T-helper 1 cell treated with Interleukin-12 subunit alpha and Interleukin-12 subunit beta and Interleukin-4 antibody, amounts not matched to agents 30 μg/mL and 1 μg/mL, for 36 hours (primary cell): Measurements from ENCODE around the gene MBTPS1.

Source experiments
- H3K27ac Mint-ChIP-seq: one replicate; pipeline ENCODE4 v1.8.0; 2021; ENCODE audit warnings: mild to moderate bottlenecking, mixed read lengths
- H3K27me3 Mint-ChIP-seq: one replicate; pipeline ENCODE4 v1.8.0; 2021; ENCODE audit warnings: low read depth, mixed read lengths
- H3K36me3 Mint-ChIP-seq: one replicate; pipeline ENCODE4 v1.8.0; 2021; ENCODE audit warnings: low read depth, mixed read lengths
- H3K4me1 Mint-ChIP-seq: one replicate; pipeline ENCODE4 v1.8.0; 2021; ENCODE audit warnings: low read depth, mixed read lengths
- H3K4me3 Mint-ChIP-seq: one replicate; pipeline ENCODE4 v1.8.0; 2021; ENCODE audit warnings: mild to moderate bottlenecking, moderate library complexity, mixed read lengths
- H3K9me3 Mint-ChIP-seq: one replicate; pipeline ENCODE4 v1.8.0; 2021; ENCODE audit warnings: mixed read lengths

The MBTPS1 gene

GRCh38 chr16:84063980-84064379, 52.8 kb downstream of the MBTPS1 start:
- no peaks in the 10 kb centered on the region for H3K9me3 Mint-ChIP-seq
- no peak overlapping the region for H3K27ac Mint-ChIP-seq
- peaks cover 32% of the 10 kb centered on the region for H3K36me3 Mint-ChIP-seq
- H3K27me3 Mint-ChIP-seq = no peaks in the 10 kb centered on the region
- no peak overlapping the region for H3K4me3 Mint-ChIP-seq
- H3K4me1 Mint-ChIP-seq = peaks cover 3% of the 10 kb centered on the region

DNA sequence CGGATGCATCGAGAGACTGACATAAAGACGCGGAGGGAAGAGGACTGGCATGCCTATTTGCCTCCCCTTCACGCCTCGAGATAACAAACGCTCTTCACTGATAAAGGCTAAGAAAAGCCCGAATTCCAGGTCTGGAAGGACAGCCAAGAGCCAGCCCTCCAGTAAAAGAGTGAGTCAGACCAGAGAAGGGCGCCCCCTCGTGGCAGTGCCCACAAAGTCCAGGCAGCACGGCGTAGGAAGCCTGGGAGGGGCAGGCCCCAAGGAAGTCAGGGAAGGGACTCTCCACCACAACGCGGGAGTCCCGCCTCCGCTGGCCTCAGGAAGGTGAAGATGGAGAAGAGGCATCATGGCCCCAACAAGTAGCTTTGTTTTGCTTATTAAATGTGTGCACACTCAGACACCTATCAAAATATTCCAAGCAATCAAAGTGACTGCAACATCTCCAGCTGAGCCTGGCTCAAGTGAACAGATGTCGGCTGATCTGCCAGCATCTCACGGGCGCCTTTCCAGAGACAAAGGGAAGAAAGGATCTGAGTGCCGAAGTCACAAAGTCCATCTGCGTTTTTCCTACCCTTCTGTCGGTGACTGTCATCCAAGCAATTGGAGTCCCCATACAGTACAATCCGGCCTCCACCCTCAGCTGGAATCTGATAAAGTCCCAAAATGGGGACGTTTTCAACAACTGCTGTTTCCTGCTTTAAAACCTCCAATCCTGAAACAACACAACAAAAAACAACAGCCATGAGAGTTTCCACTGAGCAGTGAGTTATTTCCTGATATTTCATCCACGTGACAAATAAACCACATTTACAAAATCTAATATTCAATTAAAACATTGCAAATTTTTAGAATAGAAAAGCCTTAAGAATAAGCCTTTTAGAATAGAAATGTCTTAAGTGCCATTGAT, 53.8 kb downstream of the MBTPS1 start:
- Mint-ChIP-seq H3K4me1 (peaks cover 3% of the 10 kb centered on the region), H3K4me3 (no peak overlapping the region), H3K27ac (no peak overlapping the region), H3K36me3 (peaks cover 30% of the 10 kb centered on the region), H3K9me3 (no peaks in the 10 kb centered on the region), H3K27me3 (no peaks in the 10 kb centered on the region)

DNA sequence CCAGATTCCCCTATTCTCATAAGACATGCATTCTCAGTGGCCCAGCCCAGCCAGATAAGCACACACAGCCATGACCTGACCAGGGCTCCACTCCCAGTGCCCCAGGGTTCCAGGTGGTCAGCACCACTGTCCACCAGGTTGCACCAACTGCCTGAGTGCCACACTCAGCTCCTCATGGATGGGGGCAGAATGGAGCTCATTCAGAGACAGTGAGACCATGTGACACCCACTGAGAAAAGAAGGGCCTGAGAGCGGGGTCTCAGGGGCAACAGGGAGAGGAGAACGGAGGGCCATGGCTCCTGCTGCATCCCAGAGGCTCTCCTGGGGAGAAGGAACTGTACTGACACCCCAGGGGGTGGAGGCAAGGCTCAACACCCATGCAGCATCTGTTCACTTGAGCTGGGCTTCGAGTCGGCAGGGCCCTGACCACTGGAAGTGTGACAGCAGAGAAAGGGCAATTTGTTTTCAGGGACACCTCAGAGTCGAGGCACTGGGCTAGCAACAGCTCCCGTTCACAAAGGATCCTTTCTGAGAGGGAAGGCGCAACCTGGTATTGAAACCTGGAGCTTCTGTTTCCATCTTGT, 55.4 kb downstream of the MBTPS1 start:
- H3K27me3 Mint-ChIP-seq = no peaks in the 10 kb centered on the region
- peaks cover 30% of the 10 kb centered on the region for H3K36me3 Mint-ChIP-seq
- no peak overlapping the region for H3K27ac Mint-ChIP-seq
- peaks cover 3% of the 10 kb centered on the region for H3K4me1 Mint-ChIP-seq
- H3K9me3 Mint-ChIP-seq = no peaks in the 10 kb centered on the region
- no peak overlapping the region for H3K4me3 Mint-ChIP-seq

DNA sequence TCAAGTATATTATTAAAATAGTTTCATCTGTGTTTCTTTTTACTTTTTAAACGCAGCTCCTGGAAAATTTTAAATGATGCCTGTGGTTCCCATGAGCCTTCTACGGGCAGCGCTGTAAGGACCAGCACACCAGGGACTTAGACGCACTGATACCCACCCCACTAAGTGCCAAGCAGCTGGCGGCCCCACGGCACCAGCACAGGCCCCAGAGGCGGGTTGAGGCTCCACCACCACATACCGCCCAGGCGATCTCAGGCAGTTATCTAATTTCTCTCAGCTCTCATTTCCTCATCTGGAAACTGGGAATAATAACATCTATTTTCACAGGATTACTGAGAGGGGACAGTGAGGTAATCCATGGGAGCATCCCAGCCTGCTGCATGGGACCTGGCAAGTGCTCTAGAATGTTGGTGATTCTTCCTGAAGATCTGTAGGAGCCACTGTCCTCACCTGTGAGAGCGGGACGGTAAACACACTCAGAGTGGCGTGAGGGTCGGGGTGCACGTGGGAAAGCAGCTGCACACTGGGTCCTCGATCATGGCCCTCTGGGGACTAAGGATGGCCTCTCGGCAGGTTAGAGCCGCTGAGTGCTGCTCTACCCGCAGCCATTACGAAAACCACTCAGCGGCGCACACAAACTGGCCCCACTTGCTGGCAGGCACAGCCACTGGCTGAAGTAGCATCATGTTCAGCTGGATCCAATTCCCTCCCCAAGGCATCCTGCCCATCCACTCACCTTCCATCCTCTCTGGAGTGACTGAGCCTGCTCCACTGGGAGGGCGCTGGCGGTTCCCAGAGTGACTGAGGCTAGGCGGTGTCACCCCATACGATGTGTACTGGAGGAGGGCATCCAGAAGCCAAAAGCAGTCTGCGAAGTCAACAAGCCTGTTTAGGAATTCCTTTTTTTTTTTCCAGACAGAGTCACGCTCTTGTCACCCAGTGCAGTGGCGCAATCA, 56.5 kb downstream of the MBTPS1 start:
- Mint-ChIP-seq H3K27me3 (no peaks in the 10 kb centered on the region), H3K27ac (no peak overlapping the region), H3K9me3 (no peaks in the 10 kb centered on the region), H3K36me3 (peaks cover 24% of the 10 kb centered on the region), H3K4me3 (no peak overlapping the region), H3K4me1 (peaks cover 3% of the 10 kb centered on the region)

DNA sequence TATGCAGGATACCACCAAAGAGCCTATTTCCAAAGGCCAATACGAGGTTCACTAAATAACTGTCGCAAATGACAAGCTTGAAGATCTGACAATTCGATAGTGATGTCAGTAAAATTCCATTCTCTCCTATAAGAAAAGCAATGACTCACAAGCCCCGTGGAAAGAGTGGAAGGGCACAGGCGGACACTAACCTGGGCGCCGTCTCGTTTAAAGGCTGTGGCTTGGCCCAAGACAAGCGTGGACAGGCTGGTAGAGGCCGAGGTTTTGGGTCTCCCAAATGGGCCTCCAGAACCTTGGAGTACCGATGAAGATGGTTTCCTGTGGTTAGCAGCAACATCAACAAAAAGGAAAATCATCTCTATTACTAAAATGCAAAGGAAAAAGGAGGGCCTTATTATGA, 57.6 kb downstream of the MBTPS1 start:
- no peak overlapping the region for H3K27ac Mint-ChIP-seq
- H3K4me3 Mint-ChIP-seq = no peak overlapping the region
- H3K27me3 Mint-ChIP-seq = no peaks in the 10 kb centered on the region
- H3K4me1 Mint-ChIP-seq = peaks cover 3% of the 10 kb centered on the region
- no peaks in the 10 kb centered on the region for H3K9me3 Mint-ChIP-seq
- peaks cover 22% of the 10 kb centered on the region for H3K36me3 Mint-ChIP-seq

- H3K4me1 Mint-ChIP-seq = peaks cover 3% of the 10 kb centered on the region
- H3K36me3 Mint-ChIP-seq = peaks cover 23% of the 10 kb centered on the region
- no peak overlapping the region for H3K27ac Mint-ChIP-seq
- H3K9me3 Mint-ChIP-seq = no peaks in the 10 kb centered on the region
- H3K4me3 Mint-ChIP-seq = no peak overlapping the region
- H3K27me3 Mint-ChIP-seq = no peaks in the 10 kb centered on the region
Measured at GRCh38 chr16:84058664-84059063, 58.1 kb downstream of the MBTPS1 start.

GRCh38 chr16:84058211-84058610, 58.5 kb downstream of the MBTPS1 start:
- Mint-ChIP-seq H3K27ac (no peak overlapping the region), H3K27me3 (no peaks in the 10 kb centered on the region), H3K9me3 (no peaks in the 10 kb centered on the region), H3K4me3 (no peak overlapping the region), H3K4me1 (peaks cover 3% of the 10 kb centered on the region), H3K36me3 (peaks cover 23% of the 10 kb centered on the region)

- no peak overlapping the region for H3K27ac Mint-ChIP-seq
- H3K4me1 Mint-ChIP-seq = no peaks in the 10 kb centered on the region
- H3K36me3 Mint-ChIP-seq = peaks cover 25% of the 10 kb centered on the region
- no peaks in the 10 kb centered on the region for H3K9me3 Mint-ChIP-seq
- no peaks in the 10 kb centered on the region for H3K27me3 Mint-ChIP-seq
- no peak overlapping the region for H3K4me3 Mint-ChIP-seq
Measured at GRCh38 chr16:84056933-84057332, 59.8 kb downstream of the MBTPS1 start.

DNA sequence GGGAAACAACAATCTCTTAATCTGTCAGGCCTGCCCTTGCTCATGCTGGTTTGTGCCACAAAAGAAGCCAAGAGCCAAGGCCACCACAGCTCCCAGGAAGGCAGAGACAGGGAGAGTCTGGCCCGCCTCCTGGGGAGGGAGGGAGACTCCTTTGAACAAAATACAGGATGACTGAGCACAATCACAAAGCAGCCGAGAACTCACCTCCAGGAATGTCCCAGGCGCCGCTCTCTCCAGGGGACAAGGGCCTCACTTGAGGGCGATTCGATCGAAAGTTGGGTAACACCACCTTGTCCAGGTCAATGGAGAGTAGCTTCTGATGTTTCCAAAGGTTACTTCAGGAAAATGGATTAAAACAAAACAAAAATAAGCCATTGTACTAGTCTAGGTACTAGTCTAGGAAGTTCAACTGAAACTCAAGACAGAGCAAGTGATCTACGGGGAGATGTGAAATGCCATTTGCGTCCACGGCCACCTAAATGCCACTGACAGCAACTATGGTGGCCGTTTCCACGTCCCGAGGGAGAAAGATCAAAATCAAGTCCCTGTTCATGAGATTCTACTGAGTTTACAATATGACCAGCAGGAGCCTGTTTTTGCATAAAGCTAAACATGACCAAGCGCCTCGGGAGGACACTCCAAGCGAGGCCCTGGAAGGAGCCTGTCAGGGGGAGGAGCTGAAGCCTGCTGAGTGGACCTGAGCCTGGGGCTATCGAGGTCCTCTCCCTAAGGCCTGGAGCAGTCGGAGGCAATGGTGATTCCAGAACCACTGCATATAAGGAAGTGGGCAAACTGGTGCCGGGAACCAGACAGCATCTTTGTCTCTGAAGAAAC, 60.7 kb downstream of the MBTPS1 start:
- H3K4me3 Mint-ChIP-seq = no peak overlapping the region
- no peaks in the 10 kb centered on the region for H3K27me3 Mint-ChIP-seq
- H3K9me3 Mint-ChIP-seq = no peaks in the 10 kb centered on the region
- H3K27ac Mint-ChIP-seq = no peak overlapping the region
- no peaks in the 10 kb centered on the region for H3K4me1 Mint-ChIP-seq
- peaks cover 25% of the 10 kb centered on the region for H3K36me3 Mint-ChIP-seq

DNA sequence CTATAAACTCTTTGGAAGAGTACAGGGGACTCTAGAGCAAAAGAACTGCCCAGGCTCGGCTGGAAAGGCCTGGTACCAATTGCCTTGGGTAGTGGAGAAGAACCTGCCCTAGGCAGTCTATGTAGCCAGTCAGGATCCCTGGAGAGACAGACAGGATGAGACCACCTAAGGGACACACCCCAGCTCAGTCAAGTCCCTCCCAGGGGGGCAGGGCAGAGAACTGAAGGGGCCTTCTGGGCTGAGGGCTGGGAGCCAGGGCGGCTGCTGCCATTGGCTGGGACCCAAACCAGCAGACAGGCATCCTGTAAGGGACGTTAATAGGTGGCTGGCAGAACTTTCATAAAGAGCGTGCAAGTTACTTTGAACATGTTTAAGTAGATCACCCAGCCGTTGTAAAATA, 61.4 kb downstream of the MBTPS1 start:
- Mint-ChIP-seq H3K27me3 (no peaks in the 10 kb centered on the region), H3K27ac (no peak overlapping the region), H3K4me3 (no peak overlapping the region), H3K4me1 (no peaks in the 10 kb centered on the region), H3K9me3 (no peaks in the 10 kb centered on the region), H3K36me3 (peaks cover 25% of the 10 kb centered on the region)

- H3K27me3 Mint-ChIP-seq = no peaks in the 10 kb centered on the region
- peaks cover 25% of the 10 kb centered on the region for H3K36me3 Mint-ChIP-seq
- no peaks in the 10 kb centered on the region for H3K9me3 Mint-ChIP-seq
- H3K4me1 Mint-ChIP-seq = no peaks in the 10 kb centered on the region
- no peak overlapping the region for H3K4me3 Mint-ChIP-seq
- H3K27ac Mint-ChIP-seq = no peak overlapping the region
Measured at GRCh38 chr16:84054916-84055315, 61.8 kb downstream of the MBTPS1 start.

- Mint-ChIP-seq H3K9me3 (no peaks in the 10 kb centered on the region), H3K4me3 (no peak overlapping the region), H3K27me3 (no peaks in the 10 kb centered on the region), H3K27ac (no peak overlapping the region), H3K4me1 (no peaks in the 10 kb centered on the region), H3K36me3 (peaks cover 25% of the 10 kb centered on the region)
Measured at GRCh38 chr16:84054271-84054670, 62.5 kb downstream of the MBTPS1 start.

DNA sequence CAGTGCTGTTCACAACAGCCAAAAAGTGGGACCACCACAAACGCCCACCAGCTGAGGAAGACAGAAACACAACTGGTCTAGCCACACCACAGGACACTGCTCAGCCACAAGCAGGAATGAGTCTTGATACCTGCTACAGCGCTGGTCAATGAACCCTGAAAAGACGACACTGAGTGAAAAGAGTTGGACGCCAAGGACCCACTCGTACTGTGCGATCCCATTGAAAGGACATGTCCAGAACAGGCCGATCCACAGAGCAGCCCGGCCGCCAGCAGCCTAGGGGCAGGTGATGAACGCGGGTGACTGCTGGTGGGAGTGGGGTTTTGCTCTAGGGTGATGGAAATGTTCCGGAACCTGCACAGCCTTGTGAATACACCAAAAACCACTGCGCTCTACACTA, 63.5 kb downstream of the MBTPS1 start:
- H3K4me3 Mint-ChIP-seq = no peak overlapping the region
- H3K27ac Mint-ChIP-seq = no peak overlapping the region

More for the DNA sequence above, 63.5 kb downstream of the MBTPS1 start:
- no peaks in the 10 kb centered on the region for H3K4me1 Mint-ChIP-seq
- H3K27me3 Mint-ChIP-seq = no peaks in the 10 kb centered on the region
- H3K36me3 Mint-ChIP-seq = peaks cover 21% of the 10 kb centered on the region
- H3K9me3 Mint-ChIP-seq = no peaks in the 10 kb centered on the region
